ENCODE measurements around the gene HOXD4. TPM values are rescaled to one million over a fixed set of nuclear protein-coding genes. Genes with fewer than 3 reads are reported as not detected.
A peak's percentile ranks its signal among the peaks of the same experiment; 100 is the strongest.

Gene HOXD4
- total RNA-seq, 1 experiment from 2014 or later = 1.4 TPM

DNA sequence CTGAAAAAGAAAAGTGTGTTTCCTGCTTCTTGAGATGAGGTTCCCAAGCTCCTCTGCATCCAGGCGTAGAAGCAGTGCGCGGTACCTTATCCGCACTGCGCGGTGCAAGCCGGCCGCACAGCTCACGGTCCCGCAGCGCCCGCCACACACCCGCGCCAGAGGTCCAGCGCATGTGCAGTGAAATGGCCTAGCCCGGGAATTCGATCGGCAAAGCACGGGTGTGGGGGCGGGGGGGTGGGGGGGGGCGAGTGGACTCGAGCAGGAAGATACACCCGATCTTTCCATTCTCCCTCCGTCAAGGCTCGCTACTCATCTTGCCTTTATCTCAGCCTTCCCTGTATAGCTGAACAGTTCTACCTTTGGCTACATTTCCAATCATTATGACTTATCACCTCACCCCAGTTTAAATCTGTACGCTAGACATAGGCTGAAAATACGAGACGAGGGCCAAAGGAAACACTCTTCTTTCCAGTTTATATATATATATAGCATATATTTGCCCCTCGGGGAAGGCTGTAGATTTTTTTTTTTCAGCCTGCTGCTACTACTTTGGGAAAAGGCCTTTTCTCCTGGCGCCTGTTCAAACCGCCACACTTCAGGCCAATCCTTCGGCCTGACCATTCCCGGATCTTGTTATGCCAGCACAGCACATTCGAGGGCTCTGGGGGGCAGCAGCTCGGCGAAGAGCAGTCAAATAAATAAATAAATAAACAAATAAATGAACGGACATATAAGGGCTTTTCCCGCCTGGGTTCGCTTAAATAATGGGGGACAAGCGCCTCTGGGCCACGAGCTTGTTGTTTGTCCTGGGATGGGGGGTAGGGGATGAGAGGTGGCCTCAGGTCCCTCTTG, 11.5 kb upstream of the HOXD4 start:
- peaks cover 9% of the 10 kb centered on the region for H3K4me1 ChIP-seq (ENCODE audit: control insufficient read depth, insufficient read depth, low read length)
- ChIA-PET POLR2A (interaction anchor here (0.7 kb wide), 1 partner anchor 498 kb away, joined by 22 read pairs; no protein-coding TSS in a partner anchor), CTCF (interaction anchor here (0.5 to 2.5 kb wide), 19 partner anchors 11 to 808 kb away, joined by 3 to 37 read pairs (median 5); no protein-coding TSS in a partner anchor)
- no peaks in the 10 kb centered on the region for H3K27me3 ChIP-seq (ENCODE audit: control insufficient read depth, insufficient read depth, low read length)
- TF ChIP-seq, protein P1, sequence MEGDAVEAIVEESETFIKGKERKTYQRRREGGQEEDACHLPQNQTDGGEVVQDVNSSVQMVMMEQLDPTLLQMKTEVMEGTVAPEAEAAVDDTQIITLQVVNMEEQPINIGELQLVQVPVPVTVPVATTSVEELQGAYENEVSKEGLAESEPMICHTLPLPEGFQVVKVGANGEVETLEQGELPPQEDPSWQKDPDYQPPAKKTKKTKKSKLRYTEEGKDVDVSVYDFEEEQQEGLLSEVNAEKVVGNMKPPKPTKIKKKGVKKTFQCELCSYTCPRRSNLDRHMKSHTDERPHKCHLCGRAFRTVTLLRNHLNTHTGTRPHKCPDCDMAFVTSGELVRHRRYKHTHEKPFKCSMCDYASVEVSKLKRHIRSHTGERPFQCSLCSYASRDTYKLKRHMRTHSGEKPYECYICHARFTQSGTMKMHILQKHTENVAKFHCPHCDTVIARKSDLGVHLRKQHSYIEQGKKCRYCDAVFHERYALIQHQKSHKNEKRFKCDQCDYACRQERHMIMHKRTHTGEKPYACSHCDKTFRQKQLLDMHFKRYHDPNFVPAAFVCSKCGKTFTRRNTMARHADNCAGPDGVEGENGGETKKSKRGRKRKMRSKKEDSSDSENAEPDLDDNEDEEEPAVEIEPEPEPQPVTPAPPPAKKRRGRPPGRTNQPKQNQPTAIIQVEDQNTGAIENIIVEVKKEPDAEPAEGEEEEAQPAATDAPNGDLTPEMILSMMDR (IDR thresholded peaks at IDR 0.05) = no peak
- intact Hi-C loops (cut with micrococcal nuclease; ENCODE audit: unreplicated experiment) = loop anchor here (2.0 kb wide), 1 partner anchor 315 kb away; no protein-coding TSS in a partner anchor
- in situ Hi-C loops (cut with HindIII; ENCODE audit: low pct_unique_long_range_greater_than_20kb, low sequenced_read_pairs) = no loop called here
- no TSS peak for BruUV-seq (replicated peaks)
- H3K36me3 ChIP-seq (ENCODE audit: control insufficient read depth, insufficient read depth, low read length) = no peaks in the 10 kb centered on the region
- no peak for ATAC-seq
- no peaks in the 10 kb centered on the region for H3K9me3 ChIP-seq (ENCODE audit: control insufficient read depth, insufficient read depth, low read depth, low read length)
- peak overlapping the region; percentile 77 for H3K27ac ChIP-seq (ENCODE audit: low read length)
- no peak for DNase-seq (ENCODE audit: low read depth, low spot score)
- H3K4me3 ChIP-seq (ENCODE audit: low read depth in 2 of 2, low read length in 2 of 2) = peak overlapping the region; percentile 55 to 58

DNA sequence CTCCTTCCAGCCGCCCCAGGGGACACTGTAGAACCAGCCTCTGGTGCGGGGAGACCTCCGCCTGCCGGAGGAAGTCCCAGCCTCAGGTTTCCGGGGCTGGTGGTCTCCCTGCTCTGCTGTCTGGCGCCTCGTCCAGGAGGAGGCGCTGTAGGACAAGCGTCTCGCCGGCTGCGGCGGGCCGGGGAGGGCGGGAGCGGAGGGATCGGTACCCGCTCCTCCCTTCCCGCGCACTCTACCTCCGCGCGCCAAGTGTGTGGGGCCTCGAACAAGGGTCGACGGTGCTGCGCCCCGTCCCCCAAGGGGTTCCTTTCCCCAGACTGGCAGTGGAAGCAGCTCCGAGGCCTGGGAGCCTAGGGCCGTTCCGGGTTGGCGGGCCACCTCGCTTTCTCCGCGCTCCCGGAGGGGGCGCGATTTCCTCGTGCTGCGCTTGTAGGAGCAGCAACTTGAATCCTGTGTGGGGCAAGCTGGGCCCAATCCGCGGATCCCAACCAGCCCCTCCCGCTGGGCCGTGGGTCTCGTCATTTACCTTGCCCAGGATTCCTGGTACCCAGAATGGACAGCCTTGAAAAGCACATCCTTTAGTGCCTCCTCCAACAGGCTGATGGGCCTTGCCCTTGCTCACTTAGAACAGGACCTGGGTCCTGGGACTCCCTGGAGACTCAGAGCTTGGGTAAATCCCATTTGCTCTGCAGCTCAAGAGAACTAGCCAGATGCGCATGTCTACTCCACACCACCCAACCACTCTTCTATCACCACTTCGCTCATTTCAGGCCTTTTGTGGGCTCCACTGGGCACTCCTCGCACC, 10.6 kb upstream of the HOXD4 start:
- peak; percentile 92 for ATAC-seq
- H3K9me3 ChIP-seq (ENCODE audit: control insufficient read depth, insufficient read depth, low read depth, low read length) = no peaks in the 10 kb centered on the region
- peak overlapping the region; percentile 48 to 58 for H3K4me3 ChIP-seq (ENCODE audit: low read depth in 2 of 2, low read length in 2 of 2)
- ChIA-PET POLR2A (interaction anchor here (0.5 to 0.7 kb wide), 2 partner anchors 253 to 497 kb away, joined by 3 to 22 read pairs; no protein-coding TSS in a partner anchor), CTCF (interaction anchor here (0.6 to 2.5 kb wide), 12 partner anchors 10 to 808 kb away, joined by 3 to 37 read pairs (median 5); no protein-coding TSS in a partner anchor)
- peak overlapping the region; percentile 71 for H3K27ac ChIP-seq (ENCODE audit: low read length)
- intact Hi-C loops (cut with micrococcal nuclease; ENCODE audit: unreplicated experiment) (loop anchor here (1.0 to 2.0 kb wide), 2 partner anchors 314 to 414 kb away; no protein-coding TSS in a partner anchor), in situ Hi-C loops (cut with HindIII; ENCODE audit: low pct_unique_long_range_greater_than_20kb, low sequenced_read_pairs) (no loop called here)
- BruUV-seq (replicated peaks) = no TSS peak
- no peaks in the 10 kb centered on the region for H3K36me3 ChIP-seq (ENCODE audit: control insufficient read depth, insufficient read depth, low read length)
- H3K4me1 ChIP-seq (ENCODE audit: control insufficient read depth, insufficient read depth, low read length) = peaks cover 4% of the 10 kb centered on the region; the same call in 1 of the 2 replicates
- no peaks in the 10 kb centered on the region for H3K27me3 ChIP-seq (ENCODE audit: control insufficient read depth, insufficient read depth, low read length)
- TF ChIP-seq, protein P2, sequence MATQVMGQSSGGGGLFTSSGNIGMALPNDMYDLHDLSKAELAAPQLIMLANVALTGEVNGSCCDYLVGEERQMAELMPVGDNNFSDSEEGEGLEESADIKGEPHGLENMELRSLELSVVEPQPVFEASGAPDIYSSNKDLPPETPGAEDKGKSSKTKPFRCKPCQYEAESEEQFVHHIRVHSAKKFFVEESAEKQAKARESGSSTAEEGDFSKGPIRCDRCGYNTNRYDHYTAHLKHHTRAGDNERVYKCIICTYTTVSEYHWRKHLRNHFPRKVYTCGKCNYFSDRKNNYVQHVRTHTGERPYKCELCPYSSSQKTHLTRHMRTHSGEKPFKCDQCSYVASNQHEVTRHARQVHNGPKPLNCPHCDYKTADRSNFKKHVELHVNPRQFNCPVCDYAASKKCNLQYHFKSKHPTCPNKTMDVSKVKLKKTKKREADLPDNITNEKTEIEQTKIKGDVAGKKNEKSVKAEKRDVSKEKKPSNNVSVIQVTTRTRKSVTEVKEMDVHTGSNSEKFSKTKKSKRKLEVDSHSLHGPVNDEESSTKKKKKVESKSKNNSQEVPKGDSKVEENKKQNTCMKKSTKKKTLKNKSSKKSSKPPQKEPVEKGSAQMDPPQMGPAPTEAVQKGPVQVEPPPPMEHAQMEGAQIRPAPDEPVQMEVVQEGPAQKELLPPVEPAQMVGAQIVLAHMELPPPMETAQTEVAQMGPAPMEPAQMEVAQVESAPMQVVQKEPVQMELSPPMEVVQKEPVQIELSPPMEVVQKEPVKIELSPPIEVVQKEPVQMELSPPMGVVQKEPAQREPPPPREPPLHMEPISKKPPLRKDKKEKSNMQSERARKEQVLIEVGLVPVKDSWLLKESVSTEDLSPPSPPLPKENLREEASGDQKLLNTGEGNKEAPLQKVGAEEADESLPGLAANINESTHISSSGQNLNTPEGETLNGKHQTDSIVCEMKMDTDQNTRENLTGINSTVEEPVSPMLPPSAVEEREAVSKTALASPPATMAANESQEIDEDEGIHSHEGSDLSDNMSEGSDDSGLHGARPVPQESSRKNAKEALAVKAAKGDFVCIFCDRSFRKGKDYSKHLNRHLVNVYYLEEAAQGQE (IDR thresholded peaks at IDR 0.05; ENCODE audit: insufficient read depth in 1 of 2, low read depth in 2 of 2, low read length in 1 of 2) = no peak
- TF ChIP-seq, protein P1 (IDR thresholded peaks at IDR 0.05) = peak; percentile 96
- TF ChIP-seq POLR2AphosphoS5 (IDR thresholded peaks at IDR 0.05; ENCODE audit: low read depth, low read length) (no peak), TCF7L2 (IDR thresholded peaks at IDR 0.05; ENCODE audit: low read depth, low read length) (no peak), SIN3A (IDR thresholded peaks at IDR 0.05; ENCODE audit: borderline replicate concordance, insufficient read depth, low read depth, low read length) (no peak)
- DNase-seq (ENCODE audit: low read depth, low spot score) = no peak
